ENCODE data around the gene STK25.
"Not testable (repeated sequence)": the region's sequence is repeated elsewhere in the genome, so short reads cannot be mapped to it uniquely, and the experiment has no call there.

Gene STK25

GRCh38 chr2:241539616-241540374 is 31.4 kb upstream of the STK25 start:
- DNase-seq (ENCODE audit: low spot score), result no peak

GRCh38 chr2:241538838-241539615 is 30.6 kb upstream of the STK25 start:
- DNase-seq (ENCODE audit: low spot score), result no peak

GRCh38 chr2:241535871-241536655 is 27.7 kb upstream of the STK25 start:
- no peak for DNase-seq (ENCODE audit: low spot score)

- no peak for DNase-seq (ENCODE audit: low spot score)
Observed at GRCh38 chr2:241534701-241535375, 26.5 kb upstream of the STK25 start.

- DNase-seq (ENCODE audit: low spot score), result no peak
Observed at GRCh38 chr2:241534293-241534692, 25.9 kb upstream of the STK25 start.

- no peak for DNase-seq (ENCODE audit: low spot score)
Observed at GRCh38 chr2:241532733-241533601, 24.6 kb upstream of the STK25 start.

- DNase-seq (ENCODE audit: low spot score), result no peak
Observed at GRCh38 chr2:241532168-241532567, 23.8 kb upstream of the STK25 start.

GRCh38 chr2:241531161-241531722 is 22.9 kb upstream of the STK25 start:
- no peak for DNase-seq (ENCODE audit: low spot score)

GRCh38 chr2:241530571-241530970 is 22.2 kb upstream of the STK25 start:
- no peak for DNase-seq (ENCODE audit: low spot score)

- not testable (repeated sequence) for DNase-seq (ENCODE audit: low spot score)
Observed at GRCh38 chr2:241525818-241526780, 17.7 kb upstream of the STK25 start.

GRCh38 chr2:241522477-241522876 is 14.1 kb upstream of the STK25 start:
- no peak for DNase-seq (ENCODE audit: low spot score)

- DNase-seq (ENCODE audit: low spot score), result no peak
Observed at GRCh38 chr2:241519669-241520068, 11.3 kb upstream of the STK25 start.

GRCh38 chr2:241517297-241517696 is 8.9 kb upstream of the STK25 start:
- no peak for DNase-seq (ENCODE audit: low spot score)

- DNase-seq (ENCODE audit: low spot score), result no peak
Observed at GRCh38 chr2:241516520-241516965, 8.2 kb upstream of the STK25 start.

- no peak for DNase-seq (ENCODE audit: low spot score)
Observed at GRCh38 chr2:241514986-241515737, 6.8 kb upstream of the STK25 start.

- DNase-seq (ENCODE audit: low spot score), result no peak
Observed at GRCh38 chr2:241514553-241514952, 6.2 kb upstream of the STK25 start.

- no peak for DNase-seq (ENCODE audit: low spot score)
Observed at GRCh38 chr2:241511091-241511741, 2.8 kb upstream of the STK25 start.

- DNase-seq (ENCODE audit: low spot score), result no peak
Observed at GRCh38 chr2:241509155-241509784, 886 bp upstream of the STK25 start.
